ENCODE measurements around the gene LRCH4. TPM values are rescaled to one million over a fixed set of nuclear protein-coding genes. Genes with fewer than 3 reads are reported as not detected.

LRCH4 gene
- total and polyA plus RNA-seq, 2 of the 8 experiments (the other 6 are each of a cell fraction or from before 2014, with no cell fraction given), result 15.5 to 36.6 TPM

GRCh38 chr7:100611983-100612729, 26.2 kb upstream of the LRCH4 start, which contains the start of gene MOSPD3 (continued):
- TF ChIP-seq POLR2AphosphoS5 (IDR thresholded peaks at IDR 0.05; ENCODE audit: low read depth, low read length) (peak; percentile 69; the same call in 1 of the 2 replicates), SRF (IDR thresholded peaks at IDR 0.05; ENCODE audit: low read depth, low read length) (no peak), ATF2 (IDR thresholded peaks at IDR 0.05; ENCODE audit: low read length) (no peak; the same call in 1 of the 2 replicates), SIN3A (conservative IDR thresholded peaks at IDR 0.05 in 1 of 2, IDR thresholded peaks at IDR 0.05 in 1 of 2; ENCODE audit: low read depth in 1 of 2, low read length in 2 of 2) (peak in 1 of 2 experiments; percentile 48; a peak in 1 of 4 replicates), SIRT6 (IDR thresholded peaks at IDR 0.05; ENCODE audit: low read length) (no peak), GABPA (IDR thresholded peaks at IDR 0.05; ENCODE audit: borderline replicate concordance, insufficient read depth, low read length) (no peak), POLR2A (IDR thresholded peaks at IDR 0.05; ENCODE audit: control extremely low read depth in 1 of 2, low read depth in 2 of 2, low read length in 2 of 2) (peak in 1 of 2 experiments; percentile 93; a peak in 2 of 3 replicates), SUZ12 (IDR thresholded peaks at IDR 0.05; ENCODE audit: low read length) (no peak), HDAC2 (IDR thresholded peaks at IDR 0.05; ENCODE audit: borderline replicate concordance in 1 of 2, low read depth in 2 of 2, low read length in 2 of 2) (no peak), RNF2 (IDR thresholded peaks at IDR 0.05; ENCODE audit: borderline replicate concordance, low read depth, low read length, missing control alignments, poor library complexity, severe bottlenecking) (no peak), JUND (IDR thresholded peaks at IDR 0.05; ENCODE audit: low read length) (no peak), TAF1 (IDR thresholded peaks at IDR 0.05; ENCODE audit: low read depth, low read length) (peak; percentile 77; the same call in 1 of the 2 replicates), CHD2 (IDR thresholded peaks at IDR 0.05; ENCODE audit: low read length) (peak; percentile 53; the same call in 1 of the 2 replicates), KDM4A (IDR thresholded peaks at IDR 0.05; ENCODE audit: low read depth, low read length, severe bottlenecking) (peak; percentile 52), EGR1 (IDR thresholded peaks at IDR 0.05; ENCODE audit: borderline replicate concordance, low read depth, low read length) (no peak), NANOG (IDR thresholded peaks at IDR 0.05; ENCODE audit: insufficient read depth, low read depth, low read length, poor library complexity, severe bottlenecking) (no peak), KDM5A (IDR thresholded peaks at IDR 0.05; ENCODE audit: low read length) (no peak), ASH2L (IDR thresholded peaks at IDR 0.05; ENCODE audit: low read length) (peak; percentile 3), TEAD4 (IDR thresholded peaks at IDR 0.05; ENCODE audit: low read depth, low read length) (no peak), RBBP5 (IDR thresholded peaks at IDR 0.05; ENCODE audit: borderline replicate concordance, low read depth, low read length) (no peak), SAP30 (IDR thresholded peaks at IDR 0.05; ENCODE audit: insufficient read depth, insufficient replicate concordance, low read length) (no peak), RFX5 (IDR thresholded peaks at IDR 0.05; ENCODE audit: borderline replicate concordance, low read depth, low read length) (peak; percentile 19; the same call in 1 of the 2 replicates)

Data from H1 (cell line).